Middle frontal gyrus (tissue), 1 donor: Measurements from ENCODE around the gene BACE2.
"Not testable (repeated sequence)": the region's sequence is repeated elsewhere in the genome, so short reads cannot be mapped to it uniquely, and the experiment has no call there.

Experiments
- DNase-seq: peaks from one replicate; pipeline ENCODE4 v3.0.0-alpha.2; 2015; ENCODE audit warnings: low spot score; ENCODE audit errors: extremely low spot score

The BACE2 gene

GRCh38 chr21:41238081-41238796 is 70.3 kb downstream of the BACE2 start:
- not testable (repeated sequence) for DNase-seq

- no peak for DNase-seq
These were observed 72.1 kb downstream of the BACE2 start for GRCh38 chr21:41240040-41240439.

- no peak for DNase-seq
These were observed 73.4 kb downstream of the BACE2 start for GRCh38 chr21:41241341-41241740.

- DNase-seq: no peak
These were observed 74.4 kb downstream of the BACE2 start for GRCh38 chr21:41242238-41242829.

- DNase-seq: no peak
These were observed 75.1 kb downstream of the BACE2 start for GRCh38 chr21:41243107-41243506.

GRCh38 chr21:41244266-41244880 is 76.4 kb downstream of the BACE2 start:
- not testable (repeated sequence) for DNase-seq

- DNase-seq: no peak
These were observed 77.7 kb downstream of the BACE2 start for GRCh38 chr21:41245509-41246135.

GRCh38 chr21:41246808-41247207 is 78.8 kb downstream of the BACE2 start:
- no peak for DNase-seq

- no peak for DNase-seq
These were observed 79.9 kb downstream of the BACE2 start for GRCh38 chr21:41247561-41248545.

- no peak for DNase-seq
These were observed 81.5 kb downstream of the BACE2 start for GRCh38 chr21:41249476-41249875.

GRCh38 chr21:41250519-41250918 is 82.6 kb downstream of the BACE2 start:
- no peak for DNase-seq

- DNase-seq: peak; percentile 37
These were observed 84.1 kb downstream of the BACE2 start for GRCh38 chr21:41251961-41252642.

GRCh38 chr21:41254090-41254700 is 86.2 kb downstream of the BACE2 start:
- DNase-seq: no peak

GRCh38 chr21:41255190-41255589 is 87.2 kb downstream of the BACE2 start:
- DNase-seq: no peak

- not testable (repeated sequence) for DNase-seq
These were observed 88.3 kb downstream of the BACE2 start for GRCh38 chr21:41256231-41256630.

GRCh38 chr21:41256771-41257702 is 89.1 kb downstream of the BACE2 start:
- no peak for DNase-seq

- DNase-seq: no peak
These were observed 90.7 kb downstream of the BACE2 start for GRCh38 chr21:41258617-41259016.

- no peak for DNase-seq
These were observed 92.5 kb downstream of the BACE2 start for GRCh38 chr21:41260428-41260827.

- no peak for DNase-seq
These were observed 99.4 kb downstream of the BACE2 start for GRCh38 chr21:41267346-41267745.
